Nephron progenitor cell (in vitro differentiated cells): ENCODE measurements around the gene CIROP.

ENCODE experiments used
- DNase-seq: peaks from one replicate; pipeline ENCODE4 v3.0.0; 2021
- H3K27ac Mint-ChIP-seq: 2 replicates; pipeline ENCODE4 v1.8.0; 2021; ENCODE audit warnings: mild to moderate bottlenecking, moderate library complexity, mixed read lengths
- H3K27me3 Mint-ChIP-seq: 2 replicates; pipeline ENCODE4 v1.8.0; 2021; ENCODE audit warnings: mild to moderate bottlenecking, low read depth, mixed read lengths; ENCODE audit not compliant: poor library complexity
- H3K36me3 Mint-ChIP-seq: 2 replicates; pipeline ENCODE4 v1.8.0; 2021; ENCODE audit warnings: low read depth, mixed read lengths
- H3K4me1 Mint-ChIP-seq: 2 replicates; pipeline ENCODE4 v1.8.0; 2021; ENCODE audit warnings: mixed read lengths
- H3K4me3 Mint-ChIP-seq: 2 replicates; pipeline ENCODE4 v1.8.0; 2021; ENCODE audit warnings: mild to moderate bottlenecking, moderate library complexity, mixed read lengths
- H3K9me3 Mint-ChIP-seq: 2 replicates; pipeline ENCODE4 v1.8.0; 2021; ENCODE audit warnings: mild to moderate bottlenecking, moderate library complexity, mixed read lengths
- CTCF ChIP-seq: fragments of 200-600 bp; sonication (generic); IDR thresholded peaks from 2 replicates; pipeline ENCODE4 v1.5.0; 2021; ENCODE audit warnings: antibody characterized with exemption

CIROP gene

GRCh38 chr14:23067847-23068788 lies 36.7 kb downstream of the CIROP start:
- Mint-ChIP-seq H3K27ac (no peak overlapping the region), H3K9me3 (no peaks in the 10 kb centered on the region)
- no peak for TF ChIP-seq CTCF

GRCh38 chr14:23066855-23067744 lies 37.7 kb downstream of the CIROP start:
- peak overlapping the region; percentile 38 for H3K4me3 Mint-ChIP-seq
- peaks cover 72% of the 10 kb centered on the region for H3K4me1 Mint-ChIP-seq
- no peaks in the 10 kb centered on the region for H3K27me3 Mint-ChIP-seq
- peaks cover 62% of the 10 kb centered on the region for H3K36me3 Mint-ChIP-seq
- no peaks in the 10 kb centered on the region for H3K9me3 Mint-ChIP-seq
- peak overlapping the region; percentile 29 for H3K27ac Mint-ChIP-seq
- no peak for TF ChIP-seq CTCF
- DNase-seq = no peak

More at GRCh38 chr14:23067847-23068788, 36.7 kb downstream of the CIROP start:
- DNase-seq = no peak
- Mint-ChIP-seq H3K4me1 (peaks cover 75% of the 10 kb centered on the region), H3K27me3 (no peaks in the 10 kb centered on the region), H3K36me3 (peaks cover 62% of the 10 kb centered on the region), H3K4me3 (peak overlapping the region; percentile 97)

GRCh38 chr14:23066368-23066767 lies 38.4 kb downstream of the CIROP start:
- no peak for DNase-seq
- peak overlapping the region; percentile 29 for H3K27ac Mint-ChIP-seq
- peaks cover 64% of the 10 kb centered on the region for H3K4me1 Mint-ChIP-seq
- H3K4me3 Mint-ChIP-seq = peak overlapping the region; percentile 38
- no peak for TF ChIP-seq CTCF
- peaks cover 68% of the 10 kb centered on the region for H3K36me3 Mint-ChIP-seq
- H3K27me3 Mint-ChIP-seq = no peaks in the 10 kb centered on the region
- H3K9me3 Mint-ChIP-seq = no peaks in the 10 kb centered on the region

- H3K27ac Mint-ChIP-seq = peak overlapping the region; percentile 81
Measured at GRCh38 chr14:23063601-23064000, 41.2 kb downstream of the CIROP start.

GRCh38 chr14:23062002-23062401 lies 42.8 kb downstream of the CIROP start:
- H3K27ac Mint-ChIP-seq = peak overlapping the region; percentile 98
- H3K9me3 Mint-ChIP-seq = no peaks in the 10 kb centered on the region
- DNase-seq = no peak
- no peak for TF ChIP-seq CTCF
- no peak overlapping the region for H3K4me3 Mint-ChIP-seq
- peaks cover 59% of the 10 kb centered on the region for H3K4me1 Mint-ChIP-seq
- peaks cover 71% of the 10 kb centered on the region for H3K36me3 Mint-ChIP-seq
- no peaks in the 10 kb centered on the region for H3K27me3 Mint-ChIP-seq

More at GRCh38 chr14:23063601-23064000, 41.2 kb downstream of the CIROP start:
- Mint-ChIP-seq H3K4me1 (peaks cover 60% of the 10 kb centered on the region), H3K36me3 (peaks cover 80% of the 10 kb centered on the region), H3K9me3 (no peaks in the 10 kb centered on the region), H3K4me3 (no peak overlapping the region), H3K27me3 (no peaks in the 10 kb centered on the region)
- DNase-seq = no peak
- TF ChIP-seq CTCF = no peak
